PFSK-1 (cell line): ENCODE data around the gene NUP188.

ENCODE experiments used
- POLR2AphosphoS5 ChIP-seq: IDR thresholded peaks from 2 replicates; pipeline ENCODE4 v1.6.1; 2012; ENCODE audit warnings: low read depth, mild to moderate bottlenecking, control low read depth, low read length, moderate library complexity
- SIN3A ChIP-seq: IDR thresholded peaks from 2 replicates; pipeline ENCODE4 v1.6.1; 2012; ENCODE audit warnings: mild to moderate bottlenecking, low read length, moderate library complexity, borderline replicate concordance; ENCODE audit not compliant: insufficient read depth
- TAF1 ChIP-seq: IDR thresholded peaks from 2 replicates; pipeline ENCODE4 v1.6.1; 2012; ENCODE audit warnings: low read length, control low read depth, borderline replicate concordance; ENCODE audit not compliant: insufficient read depth

GRCh38 chr9:129013674-129014073 lies 66.2 kb downstream of the NUP188 start:
- TF ChIP-seq POLR2AphosphoS5 (no peak), SIN3A (no peak), TAF1 (no peak)
